Activated gamma-delta T cell (primary cell): Measurements from ENCODE around the gene IRF2BP2.
A peak's percentile ranks its signal among the peaks of the same experiment; 100 is the strongest.
"Not testable (repeated sequence)": the region's sequence is repeated elsewhere in the genome, so short reads cannot be mapped to it uniquely, and the experiment has no call there.

Experiments used
- DNase-seq: peaks from one replicate; lab custom pipeline; 2025; lab: John Stamatoyannopoulos, UW

IRF2BP2 gene

GRCh38 chr1:234601301-234602017 lies 8.5 kb downstream of the IRF2BP2 start:
- DNase-seq, result no peak

DNA sequence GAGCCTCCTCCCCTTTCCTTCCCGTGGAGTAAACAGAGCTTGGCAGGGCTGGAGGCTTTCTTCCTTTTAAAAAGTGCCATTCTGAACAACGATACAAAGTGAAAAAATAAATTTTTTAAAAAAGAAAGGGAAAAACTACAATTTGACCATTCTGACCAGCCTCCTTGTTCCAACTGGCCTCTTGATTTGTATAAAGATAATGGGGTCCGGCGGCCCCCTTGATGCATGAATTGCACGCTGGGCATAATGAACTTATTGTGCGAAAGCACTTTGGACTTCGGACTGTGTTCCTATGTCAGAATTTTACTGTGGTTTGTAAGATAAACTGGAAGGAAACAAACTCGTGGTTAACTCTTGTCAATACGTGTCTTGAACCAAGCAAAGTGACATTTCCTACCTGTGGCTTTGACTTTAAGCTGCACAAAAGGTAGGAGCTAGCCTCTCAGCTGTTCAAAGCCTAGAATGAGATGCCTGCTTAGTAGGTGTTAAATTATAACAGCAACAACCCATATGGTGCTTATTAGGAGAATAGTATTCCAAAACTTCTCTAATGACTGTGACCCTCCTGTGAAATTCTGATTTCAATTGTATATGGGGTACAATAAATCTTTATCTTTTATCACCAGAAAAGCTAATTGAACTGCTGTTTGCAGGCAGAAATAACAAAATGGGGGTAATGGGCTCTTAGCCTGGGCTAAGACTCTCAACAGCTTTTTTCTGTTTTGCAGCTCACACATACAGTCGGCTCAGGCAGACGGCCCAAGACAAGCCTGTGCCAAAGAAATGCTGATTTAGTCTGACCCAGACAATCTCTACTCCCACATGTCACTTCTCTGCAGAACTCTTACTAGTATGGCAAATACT lies 9.3 kb downstream of the IRF2BP2 start:
- no peak for DNase-seq

- DNase-seq, result peak; percentile 70
Observed at GRCh38 chr1:234599617-234600417, 10.2 kb downstream of the IRF2BP2 start.

- DNase-seq, result no peak
Observed at GRCh38 chr1:234598974-234599616, 10.9 kb downstream of the IRF2BP2 start.

DNA sequence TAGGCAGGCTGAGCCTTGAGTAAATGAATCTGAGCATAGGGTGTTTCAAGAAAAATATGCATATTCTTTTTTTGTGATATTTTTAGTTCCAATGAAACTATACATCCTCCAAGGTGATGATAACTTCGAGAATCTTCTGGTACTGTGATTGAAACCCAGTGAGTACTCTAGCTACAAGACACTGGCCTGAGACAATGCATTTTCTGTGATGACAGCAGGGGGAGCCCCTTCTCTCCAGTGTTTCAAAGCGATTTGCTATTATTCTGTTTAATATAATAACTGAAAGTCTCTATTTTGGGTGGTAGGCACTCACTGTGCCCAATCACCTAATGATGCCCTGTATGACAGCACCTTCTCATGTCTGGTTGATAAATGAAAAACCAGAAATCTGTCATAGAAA lies 12.1 kb downstream of the IRF2BP2 start:
- no peak for DNase-seq

GRCh38 chr1:234595899-234596298 lies 14.1 kb downstream of the IRF2BP2 start:
- DNase-seq, result no peak

GRCh38 chr1:234594575-234594974 lies 15.4 kb downstream of the IRF2BP2 start:
- DNase-seq, result not testable (repeated sequence)

DNA sequence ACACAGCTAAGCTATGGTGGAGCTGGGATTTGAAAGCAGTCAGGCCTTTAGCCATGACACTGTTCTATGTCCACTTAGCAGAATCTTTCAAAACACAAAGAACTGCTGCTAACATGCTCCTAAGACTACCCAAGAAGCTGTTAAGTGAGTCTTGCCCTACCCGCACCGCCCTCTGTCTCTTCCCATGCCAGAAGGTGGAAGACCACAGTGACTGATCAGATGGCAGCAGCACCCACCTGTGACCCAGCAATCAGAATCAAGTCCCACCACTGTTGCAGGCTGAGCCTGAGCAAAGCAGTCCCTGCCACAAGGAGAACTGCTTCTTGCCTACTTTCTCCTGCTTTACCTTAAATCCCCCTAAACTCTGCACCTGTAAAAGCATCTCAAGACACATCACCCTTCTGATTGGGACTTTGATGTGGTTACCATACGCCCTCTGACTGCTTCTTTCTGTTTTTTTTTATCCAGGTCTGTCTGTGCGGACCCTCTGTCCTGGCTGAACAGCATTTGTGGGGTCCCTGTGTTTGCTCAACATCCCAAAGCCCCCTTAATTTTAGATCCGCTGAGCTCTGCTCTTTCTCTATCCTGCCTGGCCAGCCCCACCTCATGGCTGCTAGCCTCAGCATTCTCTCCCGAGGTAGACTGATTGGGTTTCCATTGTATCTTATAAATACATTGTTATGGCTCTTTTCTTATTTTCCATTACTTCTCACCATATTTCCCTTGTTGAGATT lies 16.0 kb downstream of the IRF2BP2 start:
- no peak for DNase-seq

GRCh38 chr1:234593109-234593508 lies 16.9 kb downstream of the IRF2BP2 start:
- DNase-seq, result no peak

DNA sequence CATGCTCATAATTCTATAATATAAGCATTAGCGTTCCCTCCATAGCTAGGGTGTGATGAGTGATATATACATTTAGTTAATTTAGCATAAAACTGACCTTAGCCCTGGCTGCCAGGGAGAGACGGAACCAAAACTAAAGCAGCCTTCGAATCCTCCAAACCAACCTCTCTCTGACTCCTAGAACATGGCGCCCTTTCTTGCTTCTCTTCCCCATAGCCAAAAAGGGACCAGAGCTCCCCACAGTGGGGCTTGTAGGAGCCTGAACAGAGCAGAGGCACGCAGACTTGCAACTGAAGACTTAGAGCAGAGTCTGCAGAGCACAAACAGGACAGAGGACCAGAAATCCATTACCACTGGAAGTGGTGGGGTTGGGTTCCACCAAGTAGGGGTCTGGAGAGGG lies 17.7 kb downstream of the IRF2BP2 start:
- DNase-seq, result no peak

GRCh38 chr1:234591131-234591530 lies 18.8 kb downstream of the IRF2BP2 start:
- DNase-seq, result no peak

DNA sequence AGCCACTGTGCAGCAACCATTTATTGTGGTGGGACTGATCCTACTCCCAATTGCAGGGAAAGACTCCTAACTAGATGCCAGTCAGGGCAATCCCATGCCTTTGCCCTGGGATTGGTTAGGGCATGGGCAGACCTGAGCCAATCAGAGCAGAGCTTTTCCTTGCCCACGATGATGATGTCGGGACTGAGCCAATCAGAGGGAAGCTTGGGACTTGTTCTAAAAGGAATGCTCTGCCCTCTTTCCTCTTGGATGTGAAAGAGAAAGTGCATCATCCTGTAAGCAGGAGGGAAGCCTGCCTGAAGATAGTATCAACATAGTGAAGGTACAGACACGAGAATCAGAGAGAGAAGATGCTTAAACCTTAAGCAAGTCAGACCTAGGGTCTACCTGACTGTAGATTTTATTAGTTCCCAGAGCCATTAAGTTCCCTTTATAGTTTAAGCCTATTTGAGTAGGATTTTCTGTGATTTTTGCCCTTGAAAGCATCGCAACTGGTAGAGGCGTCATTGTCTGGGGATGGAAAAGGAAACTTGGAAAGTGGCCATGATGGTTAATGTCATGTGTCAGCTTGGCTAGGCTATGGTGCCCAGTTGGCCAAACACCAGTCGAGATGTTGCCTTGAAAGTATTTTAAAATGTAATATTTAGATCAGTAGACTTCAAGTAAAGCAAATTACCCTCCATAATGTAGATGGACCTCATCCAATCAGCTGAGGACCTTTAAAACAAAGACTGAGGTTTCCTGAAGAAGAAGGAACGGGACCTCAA lies 19.9 kb downstream of the IRF2BP2 start:
- DNase-seq, result no peak

DNA sequence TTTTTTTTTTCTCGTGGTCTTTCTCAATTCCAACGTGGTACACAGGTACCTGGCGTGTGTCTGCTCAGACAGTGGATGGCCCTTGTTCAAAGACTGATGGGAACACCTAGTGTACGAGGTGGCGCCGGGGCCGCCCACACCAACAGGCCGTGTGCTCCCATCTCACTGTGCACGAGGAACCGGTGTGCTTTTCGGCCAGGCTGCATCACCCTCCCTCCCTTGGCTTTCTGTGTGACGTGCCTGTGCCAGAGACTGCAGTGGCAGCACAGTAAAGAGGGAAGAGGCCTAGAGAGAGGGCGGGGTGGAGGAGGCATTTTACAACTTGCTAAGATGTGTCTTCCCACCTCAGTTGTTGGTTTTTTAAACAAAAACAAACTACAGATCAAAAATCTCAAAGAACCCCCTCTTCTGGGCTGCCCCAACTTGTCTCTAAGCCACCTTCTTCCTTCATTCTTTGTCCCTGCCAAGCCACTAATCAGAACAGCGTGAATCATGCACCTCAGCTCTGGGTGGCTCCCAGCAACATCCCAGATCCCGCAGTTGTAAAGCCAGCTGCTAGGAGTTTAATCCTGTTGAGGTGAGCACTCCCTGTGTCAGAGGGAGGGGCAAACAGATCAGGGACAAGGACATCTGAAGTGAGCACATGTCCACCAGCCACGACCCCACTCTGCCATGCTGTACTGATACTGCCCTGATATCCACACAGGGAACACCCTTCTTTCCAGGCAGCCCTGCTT lies 20.7 kb downstream of the IRF2BP2 start:
- no peak for DNase-seq

GRCh38 chr1:234588386-234588785 lies 21.6 kb downstream of the IRF2BP2 start:
- DNase-seq, result no peak

- no peak for DNase-seq
Observed at GRCh38 chr1:234586892-234587485, 23.0 kb downstream of the IRF2BP2 start.

DNA sequence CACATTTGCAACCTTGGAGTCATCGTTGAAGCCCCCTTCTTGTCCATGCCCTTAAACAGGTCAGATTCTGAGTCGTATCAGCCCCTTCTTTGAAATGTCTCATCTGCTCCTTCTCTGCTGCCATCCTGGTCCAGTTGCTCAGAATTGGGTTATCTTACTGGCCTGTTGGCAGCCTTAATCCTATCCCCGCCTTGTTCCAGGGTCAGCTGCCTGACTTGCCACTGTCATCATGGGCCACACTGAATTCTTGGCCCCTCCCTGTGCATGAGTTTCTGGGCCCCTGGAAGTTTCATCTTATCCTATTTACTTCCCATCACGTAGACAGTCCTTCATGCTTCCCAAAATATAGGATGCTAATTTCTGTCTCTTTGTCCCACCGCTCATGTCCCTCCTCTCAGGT lies 23.7 kb downstream of the IRF2BP2 start:
- DNase-seq, result no peak

GRCh38 chr1:234585330-234586055 lies 24.5 kb downstream of the IRF2BP2 start:
- no peak for DNase-seq

DNA sequence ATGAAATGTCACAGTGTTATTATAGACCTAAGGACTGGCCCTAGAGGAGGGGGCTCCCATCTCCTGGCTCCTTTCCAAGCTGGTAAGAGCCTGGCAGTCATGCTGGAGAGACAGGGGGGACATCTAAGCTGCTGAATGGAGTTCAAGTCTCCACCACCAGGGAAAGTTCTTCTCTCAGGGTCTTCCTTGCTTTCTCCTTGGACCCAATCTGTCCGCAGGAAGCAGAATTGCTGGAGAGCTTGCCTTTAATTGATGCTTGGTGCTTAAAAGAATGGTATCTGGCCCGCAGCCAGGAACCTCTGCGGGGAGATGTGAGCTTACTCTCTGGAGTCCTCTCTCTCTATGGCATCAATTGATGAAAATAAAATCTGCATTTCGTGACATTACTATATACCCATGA lies 25.1 kb downstream of the IRF2BP2 start:
- no peak for DNase-seq

GRCh38 chr1:234584420-234584805 lies 25.6 kb downstream of the IRF2BP2 start:
- DNase-seq, result no peak
